H1 (cell line): Measurements from ENCODE around the gene MMP17. TPM values are rescaled to one million over a fixed set of nuclear protein-coding genes. Genes with fewer than 3 reads are reported as not detected.

Experiments
- CTCF ChIA-PET: fragments of 300-600 bp; sonication (Branson Sonifier 250); formaldehyde crosslinking; loops from one replicate; lab custom pipeline; 2021; ENCODE audit not compliant: partially characterized antibody; lab: Charles Lee
- POLR2A ChIA-PET: fragments of 300-600 bp; sonication (Branson Sonifier 250); formaldehyde crosslinking; loops from one replicate; lab custom pipeline; 2021; ENCODE audit warnings: inconsistent platforms; ENCODE audit not compliant: partially characterized antibody; lab: Charles Lee
- DNase-seq, 2 experiments: peaks; one replicate each; pipeline versions ENCODE4 v3.0.0 to v3.0.0-alpha.2; 2010 to 2022; ENCODE audit warnings: low spot score in 2 of 2, low read depth in 1 of 2, mixed read lengths in 1 of 2
- FAIRE-seq: peaks from 2 replicates; lab custom pipeline; 2011; peaks lifted over from hg19 to GRCh38; lab: Jason Lieb, UNC
- H2AFZ ChIP-seq: 2 replicates; pipeline ENCODE4 v1.8.1; 2012; ENCODE audit warnings: low read length, inconsistent platforms
- H2AK5ac ChIP-seq: 2 replicates; pipeline ENCODE4 v1.6.1; 2013; ENCODE audit warnings: low read depth, low read length
- H2BK120ac ChIP-seq: replicated peaks from 2 replicates; pipeline ENCODE3; 2013; ENCODE audit warnings: low read depth, low read length, inconsistent platforms
- H2BK12ac ChIP-seq: 2 replicates; pipeline ENCODE4 v1.6.1; 2013; ENCODE audit warnings: low read depth, low read length
- H2BK15ac ChIP-seq: 2 replicates; pipeline ENCODE4 v1.6.1; 2013; ENCODE audit warnings: low read length
- H2BK20ac ChIP-seq: 2 replicates; pipeline ENCODE4 v1.6.1; 2013; ENCODE audit warnings: low read length
- H2BK5ac ChIP-seq: 2 replicates; pipeline ENCODE4 v1.6.1; 2013; ENCODE audit warnings: low read depth, low read length
- H3K14ac ChIP-seq: 2 replicates; pipeline ENCODE4 v1.6.1; 2013; ENCODE audit warnings: inconsistent platforms; ENCODE audit not compliant: insufficient read length
- H3K18ac ChIP-seq: 2 replicates; pipeline ENCODE4 v1.6.1; 2013; ENCODE audit warnings: low read length; ENCODE audit errors: extremely low read depth
- H3K23ac ChIP-seq: 2 replicates; pipeline ENCODE4 v1.6.1; 2013; ENCODE audit warnings: inconsistent platforms; ENCODE audit not compliant: insufficient read length
- H3K23me2 ChIP-seq: 2 replicates; pipeline ENCODE4 v1.6.1; 2013; ENCODE audit warnings: low read depth, low read length
- H3K27ac ChIP-seq: 2 replicates; pipeline ENCODE4 v1.6.1; 2011; ENCODE audit warnings: low read depth, low read length, inconsistent platforms
- H3K27me3 ChIP-seq, 4 experiments: replicated peaks in 1 of 4; 1 replicate in 1 of 4; 2 replicates in 3 of 4; pipeline versions ENCODE4 v1.6.1 to v1.8.1; 2011 to 2013; ENCODE audit warnings: low read length in 3 of 4, mild to moderate bottlenecking in 3 of 4, inconsistent platforms in 2 of 4, mixed read lengths in 2 of 4, moderate library complexity in 1 of 4; ENCODE audit not compliant: control insufficient read depth in 3 of 4, insufficient read depth in 3 of 4; ENCODE audit errors: extremely low read depth in 1 of 4
- H3K36me3 ChIP-seq, 4 experiments: 2 replicates each; pipeline versions ENCODE4 v1.6.1 to v1.8.1; 2011 to 2013; ENCODE audit warnings: mild to moderate bottlenecking in 4 of 4, low read length in 3 of 4, moderate library complexity in 2 of 4, control low read depth in 1 of 4, inconsistent platforms in 1 of 4; ENCODE audit not compliant: insufficient read depth in 4 of 4, control insufficient read depth in 2 of 4
- H3K4ac ChIP-seq: replicated peaks from 2 replicates; pipeline ENCODE3; 2013; ENCODE audit warnings: low read length, low read depth, mixed read lengths, inconsistent platforms; ENCODE audit not compliant: insufficient read length
- H3K4me1 ChIP-seq, 4 experiments: replicated peaks in 1 of 4; 1 replicate in 1 of 4; 2 replicates in 3 of 4; pipeline versions ENCODE4 v1.6.1 to v1.8.1; 2011 to 2013; ENCODE audit warnings: low read length in 3 of 4, inconsistent platforms in 2 of 4, mixed read lengths in 1 of 4; ENCODE audit not compliant: insufficient read depth in 4 of 4, control insufficient read depth in 3 of 4
- H3K4me2 ChIP-seq, 2 experiments: 2 replicates each; pipeline versions ENCODE4 v1.6.1 to v1.8.1; 2011 to 2013; ENCODE audit warnings: low read depth in 2 of 2, low read length in 2 of 2, control low read depth in 1 of 2, inconsistent platforms in 1 of 2, mild to moderate bottlenecking in 1 of 2; ENCODE audit not compliant: insufficient read depth in 1 of 2
- H3K4me3 ChIP-seq, 4 experiments: fragments of 200-600, 300-600 bp in 1 of 4; sonication (generic), shearing (Covaris generic), sonication (Bioruptor Twin) in 1 of 4; 2 replicates each; pipeline versions ENCODE4 v1.5.1 to v1.8.1; 2011 to 2016; ENCODE audit warnings: low read length in 4 of 4, low read depth in 3 of 4, control low read depth in 2 of 4, inconsistent platforms in 2 of 4, mild to moderate bottlenecking in 2 of 4, mixed read lengths in 1 of 4, moderate library complexity in 1 of 4; ENCODE audit not compliant: insufficient read depth in 2 of 4; ENCODE audit errors: extremely low read depth in 1 of 4
- H3K56ac ChIP-seq: replicated peaks from 2 replicates; pipeline ENCODE3; 2013; ENCODE audit warnings: low read depth, mild to moderate bottlenecking, mixed read lengths, low read length, inconsistent platforms; ENCODE audit not compliant: insufficient read length
- H3K79me1 ChIP-seq: 2 replicates; pipeline ENCODE4 v1.6.1; 2013; ENCODE audit warnings: low read depth, low read length, control low read depth
- H3K79me2 ChIP-seq, 2 experiments: 2 replicates each; pipeline versions ENCODE4 v1.6.1 to v1.8.1; 2012 to 2013; ENCODE audit warnings: low read length in 2 of 2, mild to moderate bottlenecking in 2 of 2, inconsistent platforms in 1 of 2; ENCODE audit not compliant: insufficient read depth in 2 of 2, control insufficient read depth in 1 of 2
- H3K9ac ChIP-seq, 4 experiments: replicated peaks in 1 of 4; 1 replicate in 1 of 4; 2 replicates in 3 of 4; pipeline versions ENCODE4 v1.6.1 to v1.8.1; 2011 to 2013; ENCODE audit warnings: low read depth in 3 of 4, low read length in 3 of 4, control low read depth in 2 of 4, mild to moderate bottlenecking in 2 of 4, moderate library complexity in 2 of 4, inconsistent platforms in 1 of 4; ENCODE audit errors: extremely low read depth in 1 of 4
- H3K9me3 ChIP-seq, 2 experiments: 2 replicates each; pipeline versions ENCODE4 v1.6.1 to v1.8.1; 2012 to 2013; ENCODE audit warnings: mild to moderate bottlenecking in 2 of 2, moderate library complexity in 2 of 2, control low read depth in 1 of 2, inconsistent platforms in 1 of 2, low read depth in 1 of 2, low read length in 1 of 2, mixed read lengths in 1 of 2; ENCODE audit not compliant: insufficient read depth in 2 of 2
- H4K20me1 ChIP-seq, 2 experiments: replicated peaks in 1 of 2; 2 replicates each; pipeline versions ENCODE3 to v1.8.1; 2011 to 2013; ENCODE audit warnings: inconsistent platforms in 2 of 2, low read length in 2 of 2, mild to moderate bottlenecking in 1 of 2; ENCODE audit not compliant: insufficient read depth in 2 of 2, control insufficient read depth in 1 of 2
- H4K5ac ChIP-seq: 2 replicates; pipeline ENCODE4 v1.6.1; 2013; ENCODE audit warnings: low read length, low read depth, mixed read lengths, inconsistent platforms; ENCODE audit not compliant: insufficient read length
- H4K8ac ChIP-seq: 2 replicates; pipeline ENCODE4 v1.8.0; 2013; ENCODE audit warnings: mild to moderate bottlenecking, moderate library complexity, low read length, inconsistent platforms; ENCODE audit not compliant: insufficient read depth; ENCODE audit errors: extremely low read depth
- H4K91ac ChIP-seq: replicated peaks from 2 replicates; pipeline ENCODE3; 2013; ENCODE audit warnings: low read length, mixed read lengths, inconsistent platforms; ENCODE audit not compliant: insufficient read length
- EGR1 ChIP-seq: IDR thresholded peaks from 2 replicates; pipeline ENCODE4 v1.6.1; 2011; ENCODE audit warnings: low read depth, low read length, borderline replicate concordance
- FOSL1 ChIP-seq: IDR thresholded peaks from 2 replicates; pipeline ENCODE4 v1.6.1; 2011; ENCODE audit warnings: mild to moderate bottlenecking, low read depth, low read length, moderate library complexity; ENCODE audit not compliant: insufficient read depth
- JUND ChIP-seq: IDR thresholded peaks from 2 replicates; pipeline ENCODE4 v1.6.1; 2011; ENCODE audit warnings: mild to moderate bottlenecking, improper control_type of control experiment, low read length
- NANOG ChIP-seq: IDR thresholded peaks from 2 replicates; pipeline ENCODE4 v1.6.1; 2011; ENCODE audit warnings: low read length, low read depth, mild to moderate bottlenecking, inconsistent platforms; ENCODE audit not compliant: insufficient read depth, poor library complexity, severe bottlenecking
- RAD21 ChIP-seq, 2 experiments: IDR thresholded peaks in 1 of 2; conservative IDR thresholded peaks in 1 of 2; 2 replicates each; pipeline ENCODE4 v1.6.1; 2011; ENCODE audit warnings: low read depth in 2 of 2, low read length in 2 of 2, improper control_type of control experiment in 1 of 2, inconsistent platforms in 1 of 2, mild to moderate bottlenecking in 1 of 2, moderate library complexity in 1 of 2
- SP4 ChIP-seq: IDR thresholded peaks from 2 replicates; pipeline ENCODE4 v1.6.1; 2012; ENCODE audit warnings: low read length, inconsistent platforms
- TAF1 ChIP-seq: IDR thresholded peaks from 2 replicates; pipeline ENCODE4 v1.6.1; 2011; ENCODE audit warnings: mild to moderate bottlenecking, low read depth, low read length
- TBP ChIP-seq: IDR thresholded peaks from 2 replicates; pipeline ENCODE4 v1.6.1; 2011; ENCODE audit warnings: low read depth, low read length, improper control_type of control experiment
- TCF12 ChIP-seq: IDR thresholded peaks from 2 replicates; pipeline ENCODE4 v1.6.1; 2011; ENCODE audit warnings: low read depth, mild to moderate bottlenecking, low read length
- WGBS, 2 experiments: shearing (Covaris generic) in 1 of 2; methylation state at CpG; one replicate each; pipeline versions ENCODE4 v1.1.6 to v1.1.7; 2013 to 2015; ENCODE audit warnings: low lambda C conversion rate in 2 of 2, mixed read lengths in 2 of 2, inconsistent platforms in 1 of 2, low coverage in 1 of 2, missing lambda C conversion rate in 1 of 2; ENCODE audit not compliant: insufficient replicate concordance in 2 of 2, insufficient coverage in 1 of 2, insufficient read length in 1 of 2; ENCODE audit errors: extremely low coverage in 1 of 2, missing lambda C conversion rate in 1 of 2; 5-methylcytosine and 5-hydroxymethylcytosine counted together
- polyA plus RNA-seq, 7 experiments: library from polyadenylated mRNA; depleted of rRNA in 3 of 7; stranded (reverse) in 5 of 7; unstranded in 2 of 7; fragments of >200 nt in 5 of 7; fragments of 200-250 nt in 2 of 7; gene quantifications; 1 replicate in 5 of 7; 2 replicates in 1 of 7; 4 replicates in 1 of 7; pipeline versions ENCODE4 v1.2.1 to v1.2.3, GENCODE V29; 2011 to 2013; ENCODE audit warnings: missing spikeins in 2 of 7, mixed read lengths in 2 of 7
- total RNA-seq: library from RNA; stranded (reverse); fragmentation: NEBNext Ultra II Directional; extraction: Animal tissue kit (Norgen Biotek cat#: 25700); gene quantifications from 2 replicates; pipeline ENCODE4 v1.2.1, GENCODE V29; 2021
- TF ChIP-seq, protein P1 (sequence below): IDR thresholded peaks from 2 replicates; pipeline ENCODE4 v1.6.1; 2011; ENCODE audit warnings: low read depth, mild to moderate bottlenecking, low read length; ENCODE audit not compliant: insufficient read depth
- TF ChIP-seq, protein P2 (sequence below): IDR thresholded peaks from 2 replicates; pipeline ENCODE4 v1.6.1; 2012; ENCODE audit warnings: inconsistent platforms

MMP17 gene
- total and polyA plus RNA-seq, 2 of the 8 experiments (the other 6 are each of a cell fraction or from before 2014, with no cell fraction given), result 41.3 to 53.8 TPM

DNA sequence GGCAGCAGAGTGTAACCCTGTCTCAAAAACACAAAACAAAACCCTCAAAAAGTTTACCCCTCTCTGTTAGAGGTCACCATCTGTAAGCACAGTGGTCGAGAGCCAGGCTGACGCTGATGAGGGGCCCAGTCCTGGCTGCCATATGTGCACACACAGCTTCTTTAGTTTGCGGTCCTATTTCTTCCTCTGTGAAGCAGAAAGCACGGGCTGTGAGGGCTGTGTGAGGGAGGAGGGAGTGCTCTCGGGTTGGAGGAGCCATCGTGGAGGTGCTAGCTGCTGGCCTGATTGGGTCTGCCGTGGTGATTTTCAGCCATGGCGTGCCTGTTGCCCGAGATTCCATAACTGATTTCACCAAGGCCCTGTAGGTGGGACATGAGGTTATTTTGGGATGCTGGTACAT, 69.7 kb downstream of the MMP17 start:
- no peak overlapping the region for H2BK20ac ChIP-seq
- H2AK5ac ChIP-seq, result no peak overlapping the region
- 93% methylated on average over 9 of the region's 9 CpGs; no CpG with 5 or more reads in 1 of the 2 experiments for WGBS, 2 experiments
- H3K4ac ChIP-seq, result no peak overlapping the region
- H4K91ac ChIP-seq, result no peak overlapping the region
- peaks cover 9% of the 10 kb centered on the region; the same call in 1 of the 2 replicates for H3K23me2 ChIP-seq
- no peak overlapping the region for H2BK12ac ChIP-seq
- H3K9ac ChIP-seq, result no peak overlapping the region
- H4K5ac ChIP-seq, result no peak overlapping the region
- no peak overlapping the region for H3K14ac ChIP-seq
- H3K9me3 ChIP-seq, result no peaks in the 10 kb centered on the region
- DNase-seq (no peak), FAIRE-seq (no peak)
- no peak overlapping the region for H3K27ac ChIP-seq
- CTCF ChIA-PET, result no interaction called here
- no peak overlapping the region for H3K4me2 ChIP-seq
- H3K27me3 ChIP-seq, result no peaks in the 10 kb centered on the region
- H3K18ac ChIP-seq, result no peak overlapping the region
- H3K36me3 ChIP-seq, result peaks cover 0 to 7% (median 3%) of the 10 kb centered on the region in 4 experiments; a peak in 3 of 8 replicates
- no peak overlapping the region for H2AFZ ChIP-seq
- POLR2A ChIA-PET, result interaction anchor here (0.6 to 2.6 kb wide), 6 partner anchors 14 to 180 kb away, joined by 3 to 10 read pairs (median 5); partner anchors contain the start of gene PUS1
- H3K56ac ChIP-seq, result no peak overlapping the region
- no peak overlapping the region for H2BK15ac ChIP-seq
- H4K20me1 ChIP-seq, result peaks cover 17 to 25% of the 10 kb centered on the region in 2 experiments
- peaks cover 11% of the 10 kb centered on the region for H3K79me1 ChIP-seq
- H3K4me3 ChIP-seq, result no peak overlapping the region
- no peak overlapping the region for H3K23ac ChIP-seq
- peaks cover 0 to 16% (median 15%) of the 10 kb centered on the region in 4 experiments; a peak in 6 of 7 replicates for H3K4me1 ChIP-seq
- H4K8ac ChIP-seq, result peak overlapping the region; percentile 45; the same call in 1 of the 2 replicates
- no peak overlapping the region for H2BK5ac ChIP-seq
- no peak overlapping the region for H2BK120ac ChIP-seq
- TF ChIP-seq FOSL1 (no peak), TCF12 (no peak), SP4 (no peak), RAD21 (IDR thresholded peaks at IDR 0.05 in 1 of 2, conservative IDR thresholded peaks at IDR 0.05 in 1 of 2; ENCODE audit: low read depth in 2 of 2, low read length in 2 of 2) (no peak), TBP (no peak), TAF1 (no peak), NANOG (no peak), JUND (no peak), EGR1 (no peak)
- TF ChIP-seq, protein P1, sequence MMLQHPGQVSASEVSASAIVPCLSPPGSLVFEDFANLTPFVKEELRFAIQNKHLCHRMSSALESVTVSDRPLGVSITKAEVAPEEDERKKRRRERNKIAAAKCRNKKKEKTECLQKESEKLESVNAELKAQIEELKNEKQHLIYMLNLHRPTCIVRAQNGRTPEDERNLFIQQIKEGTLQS, result no peak
- TF ChIP-seq, protein P2, sequence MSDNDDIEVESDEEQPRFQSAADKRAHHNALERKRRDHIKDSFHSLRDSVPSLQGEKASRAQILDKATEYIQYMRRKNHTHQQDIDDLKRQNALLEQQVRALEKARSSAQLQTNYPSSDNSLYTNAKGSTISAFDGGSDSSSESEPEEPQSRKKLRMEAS, result no peak
- peaks cover 0 to 46% of the 10 kb centered on the region in 2 experiments; a peak in 1 of 4 replicates for H3K79me2 ChIP-seq
